ENCODE measurements around the gene PITPNM2.
"Not testable (repeated sequence)": the region's sequence is repeated elsewhere in the genome, so short reads cannot be mapped to it uniquely, and the experiment has no call there.

PITPNM2 gene

DNA sequence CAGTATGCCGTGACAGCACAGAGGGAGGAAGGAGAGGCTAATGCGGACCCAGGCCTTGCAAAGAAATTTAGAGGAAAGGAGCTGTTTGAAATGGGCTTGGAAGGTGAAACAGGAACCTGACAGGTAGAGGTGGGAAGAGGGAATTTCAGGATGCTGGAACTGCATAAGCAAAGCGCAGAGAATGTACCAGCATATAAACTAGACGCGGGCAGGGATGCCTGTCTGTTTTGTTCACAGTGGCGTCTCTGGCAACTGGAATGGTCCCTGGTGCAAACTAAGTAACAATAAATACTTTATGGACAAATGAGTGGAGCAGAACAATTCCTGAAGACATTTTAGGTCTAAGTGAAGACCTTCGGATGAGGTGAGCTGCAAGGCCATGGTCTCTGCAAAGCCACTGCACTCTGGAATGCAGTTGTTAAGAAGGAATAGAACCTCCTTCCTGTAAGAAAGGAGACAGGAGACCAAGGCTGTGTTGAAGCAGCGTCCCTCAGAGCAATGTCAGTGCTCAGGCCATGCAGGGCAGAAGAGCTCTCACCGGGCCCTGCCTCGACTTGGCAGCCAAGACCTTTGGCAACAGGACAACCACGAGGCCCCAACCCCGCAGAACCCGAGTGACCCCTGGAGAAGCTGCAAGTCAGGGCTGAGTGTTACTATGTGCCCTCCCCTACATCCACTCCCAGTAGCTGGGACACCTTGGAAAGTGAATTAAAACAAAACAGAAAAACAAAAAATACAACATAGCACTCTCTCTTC lies 42.8 kb downstream of the PITPNM2 start:
- H2AFZ ChIP-seq (ENCODE audit: low read depth, low read length) = no peak overlapping the region
- no peaks in the 10 kb centered on the region for H3K9me3 ChIP-seq (ENCODE audit: low read length)
- peaks cover 28% of the 10 kb centered on the region for H3K4me1 ChIP-seq (ENCODE audit: insufficient read depth, low read length)
- no peaks in the 10 kb centered on the region for H3K27me3 ChIP-seq (ENCODE audit: insufficient read depth, low read length)
- H3K4me3 ChIP-seq (ENCODE audit: low read length) = no peak overlapping the region
- no peaks in the 10 kb centered on the region for H3K36me3 ChIP-seq (ENCODE audit: insufficient read depth, low read length)

DNA sequence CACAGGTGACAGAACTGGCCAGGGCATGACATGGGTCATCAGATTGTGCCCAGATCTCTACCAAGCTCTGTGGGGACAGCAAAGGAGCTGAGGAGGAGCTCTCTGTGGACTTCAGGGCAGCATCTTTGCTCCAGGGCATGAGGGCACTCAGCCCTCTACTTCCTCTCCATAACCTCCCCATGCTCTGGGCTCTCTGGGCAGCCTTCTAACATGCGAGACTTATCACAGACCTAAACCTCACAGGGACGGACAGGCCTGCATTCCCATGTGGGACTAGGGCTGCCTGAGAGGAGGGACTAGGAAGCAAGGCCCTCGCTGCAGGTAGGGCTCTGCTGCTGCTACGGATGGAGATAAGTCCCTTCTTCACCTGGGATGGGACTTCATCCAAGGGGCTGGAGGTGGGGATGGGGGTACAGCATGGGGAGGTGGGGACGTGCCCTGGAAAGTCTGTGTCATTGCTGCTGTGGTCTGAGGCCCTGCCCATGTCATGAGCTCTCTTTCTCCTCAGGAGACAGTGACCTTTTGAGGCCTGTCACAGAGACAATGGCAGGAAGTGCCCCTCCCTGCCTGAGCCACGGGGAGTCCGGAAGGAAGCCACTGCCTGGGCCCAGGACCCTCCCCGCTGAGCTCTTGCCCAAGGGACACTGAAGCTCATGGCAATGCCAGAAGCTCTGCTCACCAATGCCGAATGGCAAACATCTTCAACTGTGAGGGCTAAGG lies 44.1 kb downstream of the PITPNM2 start:
- no peaks in the 10 kb centered on the region for H3K36me3 ChIP-seq (ENCODE audit: insufficient read depth, low read length)
- H3K4me1 ChIP-seq (ENCODE audit: insufficient read depth, low read length) = peaks cover 30% of the 10 kb centered on the region
- H2AFZ ChIP-seq (ENCODE audit: low read depth, low read length) = no peak overlapping the region
- H3K4me3 ChIP-seq (ENCODE audit: low read length) = no peak overlapping the region
- no peaks in the 10 kb centered on the region for H3K27me3 ChIP-seq (ENCODE audit: insufficient read depth, low read length)
- no peaks in the 10 kb centered on the region for H3K9me3 ChIP-seq (ENCODE audit: low read length)

DNA sequence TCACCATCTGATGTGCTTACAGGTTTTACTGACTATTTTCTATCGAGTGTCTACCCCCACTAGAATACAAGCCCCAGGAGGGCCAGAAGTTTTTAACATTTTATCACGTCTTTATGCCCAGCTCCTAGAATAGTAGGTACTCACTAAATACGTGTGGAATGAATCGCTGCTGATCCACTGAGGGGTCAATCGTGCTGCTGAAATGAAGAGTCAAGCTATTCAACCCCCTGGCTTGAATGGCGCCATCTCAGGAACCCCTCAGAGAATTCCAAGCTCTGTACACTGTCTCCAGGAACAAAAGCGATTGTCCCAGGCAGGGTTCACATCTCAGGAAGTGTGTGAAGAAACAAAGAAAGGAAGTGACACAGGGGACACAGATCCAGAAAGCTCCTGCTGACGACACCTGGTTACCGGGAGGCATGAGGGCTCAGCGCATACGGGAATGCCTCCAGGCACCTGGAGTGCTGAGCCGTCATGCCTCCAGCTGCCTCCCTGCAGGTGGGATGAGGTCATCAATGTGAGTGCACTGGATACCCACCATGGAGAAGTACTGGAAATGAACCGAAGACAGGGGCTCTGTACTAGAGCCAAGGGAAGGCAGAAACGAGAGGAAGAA lies 45.6 kb downstream of the PITPNM2 start:
- no peaks in the 10 kb centered on the region for H3K9me3 ChIP-seq (ENCODE audit: low read length)
- no peak overlapping the region for H3K4me3 ChIP-seq (ENCODE audit: low read length)
- peaks cover 22% of the 10 kb centered on the region for H3K4me1 ChIP-seq (ENCODE audit: insufficient read depth, low read length)
- no peak overlapping the region for H2AFZ ChIP-seq (ENCODE audit: low read depth, low read length)
- no peaks in the 10 kb centered on the region for H3K36me3 ChIP-seq (ENCODE audit: insufficient read depth, low read length)
- no peaks in the 10 kb centered on the region for H3K27me3 ChIP-seq (ENCODE audit: insufficient read depth, low read length)

DNA sequence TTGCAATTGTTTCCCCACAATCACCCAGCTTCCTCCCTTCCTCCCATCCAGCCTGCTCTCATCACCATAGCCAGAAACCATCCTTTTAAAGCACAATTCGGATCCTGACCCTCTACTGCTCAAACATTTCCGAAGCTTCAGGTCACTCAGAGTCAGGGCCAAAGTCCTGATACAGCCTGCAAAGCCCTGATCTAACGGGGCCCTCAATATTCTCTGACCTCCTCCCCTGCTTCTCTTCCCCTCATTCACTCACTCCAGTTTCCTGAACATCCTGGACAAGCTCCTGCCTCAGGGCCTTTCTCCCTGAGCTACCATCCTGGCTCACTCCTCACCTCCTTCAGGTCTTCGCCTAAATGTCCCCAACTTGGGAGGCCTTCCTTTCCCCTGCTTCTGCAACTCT lies 46.1 kb downstream of the PITPNM2 start:
- H3K36me3 ChIP-seq (ENCODE audit: insufficient read depth, low read length) = no peaks in the 10 kb centered on the region
- no peak overlapping the region for H3K4me3 ChIP-seq (ENCODE audit: low read length)
- no peaks in the 10 kb centered on the region for H3K9me3 ChIP-seq (ENCODE audit: low read length)
- H3K27me3 ChIP-seq (ENCODE audit: insufficient read depth, low read length) = no peaks in the 10 kb centered on the region
- H2AFZ ChIP-seq (ENCODE audit: low read depth, low read length) = no peak overlapping the region
- H3K4me1 ChIP-seq (ENCODE audit: insufficient read depth, low read length) = peaks cover 22% of the 10 kb centered on the region

DNA sequence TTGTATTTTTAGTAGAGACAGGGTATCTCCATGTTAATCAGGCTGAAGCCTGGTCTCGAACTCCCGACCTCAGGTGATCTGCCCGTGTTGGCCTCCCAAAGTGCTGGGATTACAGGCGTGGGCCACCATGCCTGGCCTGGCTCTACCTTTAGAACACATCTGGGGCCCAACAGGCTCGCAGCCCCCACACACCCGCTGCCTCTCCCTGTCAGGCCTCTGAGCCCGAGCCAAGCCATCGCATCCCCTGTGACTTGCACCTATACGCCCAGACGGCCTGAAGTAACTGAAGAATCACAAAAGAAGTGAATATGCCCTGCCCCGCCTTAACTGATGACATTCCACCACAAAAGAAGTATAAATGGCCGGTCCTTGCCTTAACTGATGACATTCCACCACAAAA lies 46.8 kb downstream of the PITPNM2 start:
- H3K36me3 ChIP-seq (ENCODE audit: insufficient read depth, low read length); H3K27me3 ChIP-seq (ENCODE audit: insufficient read depth, low read length); H2AFZ ChIP-seq (ENCODE audit: low read depth, low read length); H3K4me3 ChIP-seq (ENCODE audit: low read length); H3K9me3 ChIP-seq (ENCODE audit: low read length): not testable (repeated sequence)
- H3K4me1 ChIP-seq (ENCODE audit: insufficient read depth, low read length) = peaks cover 22% of the 10 kb centered on the region

DNA sequence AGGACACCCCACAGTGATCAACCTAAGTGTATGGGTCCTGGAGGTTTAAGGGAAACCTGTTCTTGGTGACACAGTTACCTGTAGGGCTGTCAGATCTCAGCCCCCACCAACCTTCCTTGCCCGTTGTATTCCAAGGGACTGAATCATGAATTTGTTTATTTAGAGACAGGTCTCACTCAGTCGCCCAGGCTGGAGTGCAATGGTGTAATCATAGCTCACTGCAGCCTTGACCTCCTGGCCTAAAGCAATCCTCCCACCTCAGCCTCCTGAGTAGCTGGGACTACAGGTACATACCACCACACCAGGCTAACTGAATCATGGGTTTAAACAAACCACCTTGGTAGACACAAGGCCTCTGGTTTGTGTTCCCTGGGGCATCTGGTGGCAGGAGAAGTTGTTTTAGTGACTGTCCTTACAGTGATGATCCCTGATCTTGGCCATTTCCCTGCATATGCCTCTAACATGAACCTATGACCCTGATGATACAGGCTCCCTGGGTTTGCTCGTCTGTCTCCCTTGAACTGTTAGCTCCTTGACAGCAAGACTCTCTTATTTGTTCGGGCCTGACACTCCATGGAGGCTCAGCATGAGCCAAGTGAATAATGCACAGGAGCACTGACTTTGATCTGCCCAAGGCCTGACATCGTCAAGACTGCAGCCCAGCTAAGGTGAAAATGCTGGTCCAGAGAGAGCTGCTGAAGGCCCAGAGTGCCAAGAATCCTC lies 47.9 kb downstream of the PITPNM2 start:
- no peak overlapping the region for H2AFZ ChIP-seq (ENCODE audit: low read depth, low read length)
- no peaks in the 10 kb centered on the region for H3K36me3 ChIP-seq (ENCODE audit: insufficient read depth, low read length)
- H3K4me1 ChIP-seq (ENCODE audit: insufficient read depth, low read length) = peaks cover 22% of the 10 kb centered on the region
- H3K27me3 ChIP-seq (ENCODE audit: insufficient read depth, low read length) = no peaks in the 10 kb centered on the region
- no peaks in the 10 kb centered on the region for H3K9me3 ChIP-seq (ENCODE audit: low read length)
- no peak overlapping the region for H3K4me3 ChIP-seq (ENCODE audit: low read length)

DNA sequence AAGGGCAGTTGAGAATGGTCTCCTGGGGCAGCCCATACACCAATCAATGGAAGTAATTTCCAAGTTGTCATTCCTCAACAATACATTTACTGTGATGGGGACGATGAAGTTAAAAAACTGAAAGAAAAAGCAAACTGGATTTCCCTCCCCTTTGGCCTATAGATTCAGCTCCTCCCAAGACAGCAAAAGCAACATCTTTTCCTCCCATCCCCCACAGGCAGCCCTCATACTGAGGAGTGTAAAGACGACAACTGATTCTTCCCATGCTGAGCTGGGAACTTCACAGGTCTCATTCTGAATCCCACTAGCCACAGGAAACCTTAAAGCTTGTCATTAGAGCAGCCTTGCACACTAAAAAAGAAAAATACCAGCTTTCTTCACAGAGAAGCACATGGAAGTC lies 48.5 kb downstream of the PITPNM2 start:
- Histone ChIP-seq H3K36me3 (ENCODE audit: insufficient read depth, low read length) (no peaks in the 10 kb centered on the region), H2AFZ (ENCODE audit: low read depth, low read length) (no peak overlapping the region), H3K27me3 (ENCODE audit: insufficient read depth, low read length) (no peaks in the 10 kb centered on the region), H3K4me3 (ENCODE audit: low read length) (no peak overlapping the region), H3K9me3 (ENCODE audit: low read length) (no peaks in the 10 kb centered on the region), H3K4me1 (ENCODE audit: insufficient read depth, low read length) (peaks cover 22% of the 10 kb centered on the region)

DNA sequence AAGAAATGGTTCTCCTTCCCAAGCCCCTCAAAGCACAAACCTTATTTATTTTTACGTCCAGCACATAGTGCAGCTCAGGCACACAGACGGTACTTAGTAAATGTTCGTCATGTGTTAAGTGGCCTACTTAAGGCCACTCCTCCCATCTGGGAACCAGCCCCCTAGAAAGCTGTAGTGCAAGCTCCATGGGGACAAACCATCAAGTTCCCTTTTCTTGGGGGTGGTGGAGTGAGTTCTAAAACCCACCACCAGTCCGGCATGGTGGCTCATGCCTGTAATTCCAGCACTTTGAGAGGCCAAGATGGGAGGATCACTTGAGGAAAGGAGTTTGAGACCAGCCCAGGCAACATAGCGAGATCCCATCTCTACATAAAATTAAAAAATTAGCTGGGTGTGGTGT lies 49.4 kb downstream of the PITPNM2 start:
- Histone ChIP-seq H2AFZ (ENCODE audit: low read depth, low read length) (no peak overlapping the region), H3K27me3 (ENCODE audit: insufficient read depth, low read length) (no peaks in the 10 kb centered on the region), H3K9me3 (ENCODE audit: low read length) (no peaks in the 10 kb centered on the region), H3K36me3 (ENCODE audit: insufficient read depth, low read length) (no peaks in the 10 kb centered on the region), H3K4me3 (ENCODE audit: low read length) (no peak overlapping the region), H3K4me1 (ENCODE audit: insufficient read depth, low read length) (peaks cover 17% of the 10 kb centered on the region)
